SK-N-SH (cell line): ENCODE measurements around the gene NR6A1.

Source experiments
- FOSL2 ChIP-seq: IDR thresholded peaks from 2 replicates; pipeline ENCODE4 v1.4.0; 2012; ENCODE audit warnings: low read depth, mild to moderate bottlenecking, moderate library complexity, borderline replicate concordance
- GABPA ChIP-seq: IDR thresholded peaks from 2 replicates; pipeline ENCODE4 v1.4.0; 2012; ENCODE audit warnings: low read depth, mild to moderate bottlenecking
- GATA2 ChIP-seq: sonication (generic); formaldehyde crosslinking; IDR thresholded peaks from 2 replicates; pipeline ENCODE4 v1.5.0; 2020; ENCODE audit warnings: mild to moderate bottlenecking, missing genetic modification reagents
- POLR2AphosphoS5 ChIP-seq: IDR thresholded peaks from 2 replicates; pipeline ENCODE4 v1.6.1; 2012; ENCODE audit warnings: low read depth, low read length
- RAD21 ChIP-seq: IDR thresholded peaks from 2 replicates; pipeline ENCODE4 v1.6.1; 2012; ENCODE audit warnings: mild to moderate bottlenecking, low read length
- RCOR1 ChIP-seq: fragments of 150-350 bp; IDR thresholded peaks from 2 replicates; pipeline ENCODE4 v1.6.1; 2017; ENCODE audit warnings: antibody characterized with exemption, low read length
- TAF1 ChIP-seq: IDR thresholded peaks from 2 replicates; pipeline ENCODE4 v1.6.1; 2012; ENCODE audit warnings: low read depth, mild to moderate bottlenecking, low read length, moderate library complexity, borderline replicate concordance
- TEAD4 ChIP-seq: IDR thresholded peaks from 2 replicates; pipeline ENCODE4 v1.4.0; 2012; ENCODE audit warnings: mild to moderate bottlenecking, borderline replicate concordance; ENCODE audit not compliant: insufficient read depth
- USF2 ChIP-seq: fragments of 150-350 bp; IDR thresholded peaks from 2 replicates; pipeline ENCODE4 v1.6.1; 2017; ENCODE audit warnings: antibody characterized with exemption, low read length, low read depth, borderline replicate concordance
- TF ChIP-seq, protein P1 (sequence below): IDR thresholded peaks from 2 replicates; pipeline ENCODE4 v1.4.0; 2012; ENCODE audit warnings: low read depth, borderline replicate concordance
- TF ChIP-seq, protein P2 (sequence below): fragments of 200-600 bp; sonication (generic); IDR thresholded peaks from 2 replicates; pipeline ENCODE4 v1.6.1; 2017; ENCODE audit warnings: antibody characterized with exemption, mild to moderate bottlenecking, moderate library complexity
- TF ChIP-seq, protein P3 (sequence below): IDR thresholded peaks from 2 replicates; pipeline ENCODE4 v1.6.1; 2012; ENCODE audit warnings: mild to moderate bottlenecking, low read depth, low read length, moderate library complexity

DNA sequence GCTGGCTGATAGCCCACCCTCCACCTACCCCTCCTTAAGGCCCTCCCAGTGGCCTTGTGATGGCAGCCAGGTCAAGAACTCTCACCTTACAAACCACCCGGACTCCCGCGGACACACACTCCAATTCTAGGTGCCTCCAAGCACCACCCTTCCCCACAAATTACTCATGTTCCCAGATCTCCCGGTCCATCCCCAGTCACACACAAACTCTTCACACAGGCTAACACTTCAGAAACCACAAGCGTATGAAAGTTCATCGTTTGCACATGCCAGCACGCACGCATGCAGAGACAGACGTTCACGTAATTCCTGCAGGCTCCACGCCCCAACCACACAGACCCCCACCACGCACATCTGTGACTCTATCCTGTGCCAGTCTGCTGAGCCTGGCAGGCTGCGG lies 281.9 kb downstream of the NR6A1 start:
- no peak for TF ChIP-seq POLR2AphosphoS5
- TF ChIP-seq, protein P1, sequence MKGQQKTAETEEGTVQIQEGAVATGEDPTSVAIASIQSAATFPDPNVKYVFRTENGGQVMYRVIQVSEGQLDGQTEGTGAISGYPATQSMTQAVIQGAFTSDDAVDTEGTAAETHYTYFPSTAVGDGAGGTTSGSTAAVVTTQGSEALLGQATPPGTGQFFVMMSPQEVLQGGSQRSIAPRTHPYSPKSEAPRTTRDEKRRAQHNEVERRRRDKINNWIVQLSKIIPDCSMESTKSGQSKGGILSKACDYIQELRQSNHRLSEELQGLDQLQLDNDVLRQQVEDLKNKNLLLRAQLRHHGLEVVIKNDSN: no peak
- TF ChIP-seq RCOR1: no peak
- TF ChIP-seq, protein P2, sequence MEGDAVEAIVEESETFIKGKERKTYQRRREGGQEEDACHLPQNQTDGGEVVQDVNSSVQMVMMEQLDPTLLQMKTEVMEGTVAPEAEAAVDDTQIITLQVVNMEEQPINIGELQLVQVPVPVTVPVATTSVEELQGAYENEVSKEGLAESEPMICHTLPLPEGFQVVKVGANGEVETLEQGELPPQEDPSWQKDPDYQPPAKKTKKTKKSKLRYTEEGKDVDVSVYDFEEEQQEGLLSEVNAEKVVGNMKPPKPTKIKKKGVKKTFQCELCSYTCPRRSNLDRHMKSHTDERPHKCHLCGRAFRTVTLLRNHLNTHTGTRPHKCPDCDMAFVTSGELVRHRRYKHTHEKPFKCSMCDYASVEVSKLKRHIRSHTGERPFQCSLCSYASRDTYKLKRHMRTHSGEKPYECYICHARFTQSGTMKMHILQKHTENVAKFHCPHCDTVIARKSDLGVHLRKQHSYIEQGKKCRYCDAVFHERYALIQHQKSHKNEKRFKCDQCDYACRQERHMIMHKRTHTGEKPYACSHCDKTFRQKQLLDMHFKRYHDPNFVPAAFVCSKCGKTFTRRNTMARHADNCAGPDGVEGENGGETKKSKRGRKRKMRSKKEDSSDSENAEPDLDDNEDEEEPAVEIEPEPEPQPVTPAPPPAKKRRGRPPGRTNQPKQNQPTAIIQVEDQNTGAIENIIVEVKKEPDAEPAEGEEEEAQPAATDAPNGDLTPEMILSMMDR: no peak
- TF ChIP-seq TAF1: no peak
- TF ChIP-seq GABPA: no peak
- TF ChIP-seq, protein P3, sequence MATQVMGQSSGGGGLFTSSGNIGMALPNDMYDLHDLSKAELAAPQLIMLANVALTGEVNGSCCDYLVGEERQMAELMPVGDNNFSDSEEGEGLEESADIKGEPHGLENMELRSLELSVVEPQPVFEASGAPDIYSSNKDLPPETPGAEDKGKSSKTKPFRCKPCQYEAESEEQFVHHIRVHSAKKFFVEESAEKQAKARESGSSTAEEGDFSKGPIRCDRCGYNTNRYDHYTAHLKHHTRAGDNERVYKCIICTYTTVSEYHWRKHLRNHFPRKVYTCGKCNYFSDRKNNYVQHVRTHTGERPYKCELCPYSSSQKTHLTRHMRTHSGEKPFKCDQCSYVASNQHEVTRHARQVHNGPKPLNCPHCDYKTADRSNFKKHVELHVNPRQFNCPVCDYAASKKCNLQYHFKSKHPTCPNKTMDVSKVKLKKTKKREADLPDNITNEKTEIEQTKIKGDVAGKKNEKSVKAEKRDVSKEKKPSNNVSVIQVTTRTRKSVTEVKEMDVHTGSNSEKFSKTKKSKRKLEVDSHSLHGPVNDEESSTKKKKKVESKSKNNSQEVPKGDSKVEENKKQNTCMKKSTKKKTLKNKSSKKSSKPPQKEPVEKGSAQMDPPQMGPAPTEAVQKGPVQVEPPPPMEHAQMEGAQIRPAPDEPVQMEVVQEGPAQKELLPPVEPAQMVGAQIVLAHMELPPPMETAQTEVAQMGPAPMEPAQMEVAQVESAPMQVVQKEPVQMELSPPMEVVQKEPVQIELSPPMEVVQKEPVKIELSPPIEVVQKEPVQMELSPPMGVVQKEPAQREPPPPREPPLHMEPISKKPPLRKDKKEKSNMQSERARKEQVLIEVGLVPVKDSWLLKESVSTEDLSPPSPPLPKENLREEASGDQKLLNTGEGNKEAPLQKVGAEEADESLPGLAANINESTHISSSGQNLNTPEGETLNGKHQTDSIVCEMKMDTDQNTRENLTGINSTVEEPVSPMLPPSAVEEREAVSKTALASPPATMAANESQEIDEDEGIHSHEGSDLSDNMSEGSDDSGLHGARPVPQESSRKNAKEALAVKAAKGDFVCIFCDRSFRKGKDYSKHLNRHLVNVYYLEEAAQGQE: no peak
- no peak for TF ChIP-seq USF2
- no peak for TF ChIP-seq RAD21
- no peak for TF ChIP-seq TEAD4
- no peak for TF ChIP-seq GATA2 (CRISPR knock-in tag)
- TF ChIP-seq FOSL2: no peak
